Progenitor cell of endocrine pancreas (in vitro differentiated cells): ENCODE measurements around the gene SKIDA1. TPM values are rescaled to one million over a fixed set of nuclear protein-coding genes. Genes with fewer than 3 reads are reported as not detected.

Source experiments
- DNase-seq: peaks from one replicate; pipeline ENCODE4 v3.0.0; 2021; ENCODE audit warnings: low spot score; ENCODE audit not compliant: unreplicated experiment
- H3K27ac Mint-ChIP-seq: 2 replicates; pipeline ENCODE4 v1.8.0; 2021; ENCODE audit warnings: mild to moderate bottlenecking, moderate library complexity, mixed read lengths
- H3K27me3 Mint-ChIP-seq: 2 replicates; pipeline ENCODE4 v1.8.0; 2021; ENCODE audit warnings: mixed read lengths
- H3K36me3 Mint-ChIP-seq: 2 replicates; pipeline ENCODE4 v1.8.0; 2022; ENCODE audit warnings: mixed read lengths; ENCODE audit not compliant: insufficient read depth
- H3K4me1 Mint-ChIP-seq: 2 replicates; pipeline ENCODE4 v1.8.0; 2021; ENCODE audit warnings: low read depth, mixed read lengths
- H3K4me3 Mint-ChIP-seq: 2 replicates; pipeline ENCODE4 v1.8.0; 2021; ENCODE audit warnings: low read depth, mild to moderate bottlenecking, moderate library complexity, mixed read lengths
- H3K9me3 Mint-ChIP-seq: 2 replicates; pipeline ENCODE4 v1.8.0; 2021; ENCODE audit warnings: low read depth, mixed read lengths
- CTCF ChIP-seq: fragments of 200-600 bp; sonication (generic); IDR thresholded peaks from one replicate; pipeline ENCODE4 v1.5.0; 2021; ENCODE audit warnings: antibody characterized with exemption, mild to moderate bottlenecking; ENCODE audit not compliant: unreplicated experiment
- total RNA-seq: library from RNA; stranded (reverse); gene quantifications from 2 replicates; pipeline ENCODE4 v1.2.1, GENCODE V29; 2021

SKIDA1 gene
- total RNA-seq, 1 donor from 2014 or later = 15.3 TPM

- Mint-ChIP-seq H3K27me3 (peaks cover 9% of the 10 kb centered on the region), H3K36me3 (no peaks in the 10 kb centered on the region), H3K9me3 (no peaks in the 10 kb centered on the region), H3K27ac (peak overlapping the region; percentile 88), H3K4me1 (peaks cover 26% of the 10 kb centered on the region), H3K4me3 (peak overlapping the region; percentile 80)
- peak; percentile 99 for TF ChIP-seq CTCF
- peak; percentile 95 for DNase-seq
Measured at GRCh38 chr10:21495752-21496342, 29.6 kb downstream of the SKIDA1 start.

GRCh38 chr10:21495002-21495751 is 30.3 kb downstream of the SKIDA1 start:
- Mint-ChIP-seq H3K4me1 (peaks cover 25% of the 10 kb centered on the region), H3K4me3 (peak overlapping the region; percentile 80), H3K27ac (peak overlapping the region; percentile 58), H3K27me3 (peaks cover 9% of the 10 kb centered on the region), H3K9me3 (no peaks in the 10 kb centered on the region), H3K36me3 (no peaks in the 10 kb centered on the region)
- DNase-seq = no peak
- no peak for TF ChIP-seq CTCF

GRCh38 chr10:21494191-21495001 is 31.1 kb downstream of the SKIDA1 start:
- TF ChIP-seq CTCF = no peak
- peaks cover 7% of the 10 kb centered on the region for H3K27me3 Mint-ChIP-seq
- no peak overlapping the region for H3K27ac Mint-ChIP-seq
- DNase-seq = no peak
- peak overlapping the region; percentile 80 for H3K4me3 Mint-ChIP-seq
- peaks cover 22% of the 10 kb centered on the region for H3K4me1 Mint-ChIP-seq
- H3K9me3 Mint-ChIP-seq = no peaks in the 10 kb centered on the region
- no peaks in the 10 kb centered on the region for H3K36me3 Mint-ChIP-seq

- H3K27ac Mint-ChIP-seq = no peak overlapping the region
- H3K27me3 Mint-ChIP-seq = peaks cover 1% of the 10 kb centered on the region
- no peak for DNase-seq
- peaks cover 17% of the 10 kb centered on the region for H3K4me1 Mint-ChIP-seq
- H3K9me3 Mint-ChIP-seq = no peaks in the 10 kb centered on the region
- TF ChIP-seq CTCF = no peak
- no peaks in the 10 kb centered on the region for H3K36me3 Mint-ChIP-seq
- peak overlapping the region; percentile 70 for H3K4me3 Mint-ChIP-seq
Measured at GRCh38 chr10:21493784-21494183, 31.7 kb downstream of the SKIDA1 start.

- Mint-ChIP-seq H3K36me3 (no peaks in the 10 kb centered on the region), H3K4me1 (peaks cover 8% of the 10 kb centered on the region), H3K27ac (no peak overlapping the region), H3K9me3 (no peaks in the 10 kb centered on the region), H3K27me3 (no peaks in the 10 kb centered on the region), H3K4me3 (no peak overlapping the region)
- no peak for TF ChIP-seq CTCF
- no peak for DNase-seq
Measured at GRCh38 chr10:21492421-21492820, 33.1 kb downstream of the SKIDA1 start.
